HG03565 (cell line): Measurements from ENCODE around the gene LY9.
A peak's percentile ranks its signal among the peaks of the same experiment; 100 is the strongest.
"Not testable (repeated sequence)": the region's sequence is repeated elsewhere in the genome, so short reads cannot be mapped to it uniquely, and the experiment has no call there.

Experiments
- ATAC-seq: cut with Tn5 transposase; IDR thresholded peaks from one replicate; pipeline ENCODE4 v1.9.1; 2021; ENCODE audit warnings: mild to moderate bottlenecking, moderate library complexity; ENCODE audit not compliant: unreplicated experiment

The LY9 gene

GRCh38 chr1:160773093-160773492, 22.9 kb upstream of the LY9 start:
- no peak for ATAC-seq

- ATAC-seq = no peak
Measured at GRCh38 chr1:160774886-160775719, 20.9 kb upstream of the LY9 start.

DNA sequence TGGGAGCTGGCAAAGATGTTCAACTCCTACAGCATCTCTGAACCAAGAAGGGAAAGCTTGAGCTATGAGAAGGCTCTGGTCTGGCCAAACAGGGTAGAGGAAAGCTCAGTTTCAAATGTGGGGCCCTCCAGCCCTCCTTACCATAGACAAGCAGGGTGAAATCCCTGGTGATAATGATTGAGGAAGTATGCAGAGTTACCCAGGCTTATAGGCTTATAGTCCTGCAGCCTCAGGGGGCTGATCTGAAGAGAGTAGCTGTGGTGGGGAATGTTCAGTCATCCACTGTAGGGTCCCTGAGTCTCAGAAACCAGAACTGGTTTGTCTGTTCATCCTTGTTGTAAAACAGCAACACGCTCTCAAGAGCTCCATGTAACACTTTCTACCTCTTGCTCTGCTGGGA, 19.8 kb upstream of the LY9 start:
- ATAC-seq = no peak

- ATAC-seq = no peak
Measured at GRCh38 chr1:160777486-160778089, 18.4 kb upstream of the LY9 start.

GRCh38 chr1:160778976-160779375, 17.0 kb upstream of the LY9 start:
- no peak for ATAC-seq

DNA sequence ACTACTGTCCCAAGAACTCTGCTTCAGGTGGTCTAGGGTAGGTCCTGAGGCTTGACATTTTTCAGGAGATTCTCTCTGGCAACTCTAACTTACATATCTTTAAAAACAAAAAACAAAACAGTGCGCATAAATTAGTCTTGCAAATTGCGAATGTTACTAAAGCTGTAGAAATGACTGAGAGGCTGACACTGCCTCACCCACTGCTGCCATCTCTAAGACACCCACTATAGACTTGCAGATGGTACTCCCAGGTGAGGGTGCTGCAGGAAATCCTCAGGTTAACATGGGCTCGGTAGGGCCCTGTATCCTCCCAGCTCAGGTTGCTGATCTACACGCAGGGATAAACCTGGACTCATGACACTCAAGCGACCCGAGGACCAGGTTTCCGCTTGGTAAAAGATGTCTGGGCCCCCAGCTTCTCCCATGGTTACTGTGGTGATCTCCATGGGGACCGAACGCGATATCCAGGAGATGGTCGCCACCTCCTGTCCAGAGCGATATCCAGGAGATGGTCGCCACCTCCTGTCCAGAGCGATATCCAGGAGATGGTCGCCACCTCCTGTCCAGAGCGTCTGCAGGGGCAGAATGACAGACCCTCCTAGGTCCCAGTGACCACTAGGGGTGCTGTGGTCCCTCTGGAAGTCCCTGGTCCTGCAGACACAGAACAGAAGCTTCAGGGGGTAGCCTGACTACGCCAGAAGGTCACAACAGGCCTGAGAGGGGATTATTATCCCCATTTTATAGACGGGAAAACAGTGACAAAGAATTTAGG, 16.2 kb upstream of the LY9 start:
- no peak for ATAC-seq

- no peak for ATAC-seq
Measured at GRCh38 chr1:160780398-160780755, 15.6 kb upstream of the LY9 start.

DNA sequence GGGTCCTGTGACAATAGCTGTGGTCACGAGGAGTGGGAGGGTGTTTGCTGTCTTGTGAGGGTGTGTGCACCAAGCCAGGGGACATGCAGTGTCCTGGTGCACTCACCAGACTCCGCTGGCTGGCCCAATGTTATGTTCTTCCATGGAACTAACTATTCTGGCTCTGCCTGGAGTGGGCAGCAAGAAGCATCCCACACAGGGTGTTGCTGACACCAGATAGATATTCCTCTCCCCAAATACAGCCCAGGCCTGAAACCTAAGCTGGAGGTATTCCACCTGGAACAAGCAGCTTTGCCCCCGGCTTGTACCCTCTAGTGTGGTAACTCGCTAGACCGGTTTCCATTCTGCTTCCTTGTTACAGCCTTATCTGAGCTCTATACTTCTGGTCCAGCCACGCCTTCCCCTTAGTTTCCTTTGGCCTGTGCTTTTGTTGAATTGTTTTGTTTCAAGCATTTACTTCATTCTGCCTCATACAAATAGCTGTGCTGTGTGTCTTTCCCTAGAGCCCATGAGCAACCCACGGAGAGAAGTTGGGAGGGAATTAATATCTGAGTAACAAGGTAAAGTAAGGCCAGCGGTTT, 14.7 kb upstream of the LY9 start:
- ATAC-seq = no peak

- ATAC-seq = peak; percentile 78
Measured at GRCh38 chr1:160781914-160782689, 13.9 kb upstream of the LY9 start.

GRCh38 chr1:160782988-160783765, 12.8 kb upstream of the LY9 start:
- ATAC-seq = not testable (repeated sequence)

- ATAC-seq = peak; percentile 19
Measured at GRCh38 chr1:160789051-160789701, 6.8 kb upstream of the LY9 start.

DNA sequence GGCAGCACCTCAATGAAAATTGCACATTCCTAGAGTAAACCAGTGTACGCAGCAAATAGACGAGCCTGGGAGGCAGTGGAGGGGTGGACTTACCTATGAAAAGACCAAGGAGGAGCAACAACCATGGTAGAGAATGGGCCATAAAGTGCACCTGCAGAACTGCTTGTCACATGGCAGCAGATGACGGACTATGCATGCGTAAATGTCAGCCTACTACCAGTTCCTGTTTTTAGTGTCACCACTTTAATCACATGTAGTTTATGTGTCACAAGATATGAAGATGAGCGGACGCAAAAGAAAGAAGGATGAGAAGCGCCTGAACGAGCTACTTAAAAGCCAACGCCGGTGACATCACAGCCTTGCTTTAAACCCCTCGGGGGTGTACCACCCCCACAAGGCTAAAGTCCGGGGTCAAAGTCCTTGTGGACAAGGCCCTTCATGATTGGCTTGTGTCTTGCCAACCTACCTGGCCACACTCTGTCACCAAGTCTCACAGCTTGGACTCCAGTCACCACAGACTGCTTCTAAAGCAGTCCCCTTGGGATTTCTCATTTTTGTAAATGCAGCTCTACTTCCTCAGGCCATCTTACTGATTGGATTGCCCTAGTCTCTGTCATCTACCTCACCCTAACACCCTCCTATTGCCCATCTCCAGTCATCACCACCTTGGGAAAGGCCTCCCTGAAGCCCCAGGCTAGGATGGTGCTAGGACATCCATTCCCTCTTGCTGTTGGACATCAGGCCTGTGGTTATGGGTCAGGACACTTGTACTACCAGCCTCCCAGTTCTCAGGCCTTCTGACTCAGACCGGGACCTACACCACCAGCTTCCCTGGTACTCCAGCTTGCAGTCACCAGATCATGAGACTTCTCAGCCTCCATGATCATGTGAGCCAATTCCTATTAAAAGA, 6.0 kb upstream of the LY9 start:
- ATAC-seq = peak; percentile 86

DNA sequence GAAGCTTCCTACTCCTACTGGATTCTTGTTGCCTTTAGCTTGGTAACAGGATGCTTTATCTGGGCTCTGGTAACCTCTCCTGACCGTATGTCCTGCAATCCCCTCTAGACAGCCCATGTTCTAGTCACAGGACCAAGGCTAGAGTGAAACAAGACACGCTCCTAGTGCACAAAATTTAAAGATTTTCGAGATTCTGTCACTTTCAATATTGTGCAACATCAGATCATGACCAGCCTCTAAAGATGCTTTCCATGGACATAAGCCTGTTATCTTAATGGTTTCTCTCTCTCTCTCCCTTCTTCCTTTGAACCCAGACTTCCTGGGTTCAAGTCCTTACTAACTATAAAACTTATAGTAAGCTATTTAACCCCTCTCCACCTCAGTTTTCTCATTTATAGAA, 1.6 kb upstream of the LY9 start:
- no peak for ATAC-seq

DNA sequence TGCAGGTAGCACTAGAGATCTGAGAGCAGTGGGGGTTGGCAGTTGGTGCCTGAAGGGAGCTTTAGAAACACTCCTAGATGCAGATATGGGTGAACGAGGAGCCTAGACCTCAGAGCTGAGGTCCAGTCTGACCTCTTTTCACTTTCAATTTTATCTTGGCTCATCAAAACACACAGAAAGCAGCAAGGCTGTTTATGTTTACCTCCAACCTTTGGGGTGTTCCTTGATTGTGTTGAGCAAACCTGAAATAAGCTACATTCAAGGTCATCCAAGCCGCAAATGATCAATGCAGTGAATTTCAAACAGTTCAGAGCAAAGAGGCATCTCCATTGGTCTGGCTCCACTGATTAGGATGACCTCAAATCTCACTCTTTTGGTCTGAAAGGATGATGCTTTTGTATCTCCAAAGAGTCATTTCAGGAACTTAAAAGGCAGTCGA, 1.3 kb downstream of the LY9 start:
- ATAC-seq = peak; percentile 23

DNA sequence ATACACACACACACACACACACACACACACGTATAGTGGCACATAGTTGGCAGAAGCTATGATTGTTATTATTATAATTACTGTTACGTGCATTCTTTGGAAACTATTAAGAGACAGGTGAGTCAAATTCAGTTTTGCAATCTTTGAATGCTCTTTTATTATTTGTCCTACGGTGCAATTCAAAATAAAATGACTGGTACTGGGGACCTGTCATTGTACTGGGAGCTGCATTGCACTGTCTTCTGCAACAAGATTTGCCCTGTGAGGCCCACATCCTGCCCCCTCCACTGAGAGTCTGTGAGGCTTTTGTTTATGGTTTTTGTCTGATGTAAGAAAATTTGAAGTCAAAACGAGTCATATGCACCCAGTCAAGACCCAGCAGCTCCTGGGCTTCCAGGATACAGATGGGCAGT, 1.9 kb downstream of the LY9 start:
- no peak for ATAC-seq

GRCh38 chr1:160798439-160798838, 2.5 kb downstream of the LY9 start:
- no peak for ATAC-seq

DNA sequence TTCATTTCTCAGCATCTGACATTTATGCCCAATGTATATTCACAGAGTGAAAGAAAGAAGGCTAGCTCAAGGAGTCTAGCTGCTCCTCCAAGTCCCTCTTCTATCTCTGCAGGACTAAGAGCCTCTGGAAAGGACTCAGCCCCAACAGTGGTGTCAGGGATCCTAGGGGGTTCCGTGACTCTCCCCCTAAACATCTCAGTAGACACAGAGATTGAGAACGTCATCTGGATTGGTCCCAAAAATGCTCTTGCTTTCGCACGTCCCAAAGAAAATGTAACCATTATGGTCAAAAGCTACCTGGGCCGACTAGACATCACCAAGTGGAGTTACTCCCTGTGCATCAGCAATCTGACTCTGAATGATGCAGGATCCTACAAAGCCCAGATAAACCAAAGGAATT, 3.7 kb downstream of the LY9 start:
- no peak for ATAC-seq

DNA sequence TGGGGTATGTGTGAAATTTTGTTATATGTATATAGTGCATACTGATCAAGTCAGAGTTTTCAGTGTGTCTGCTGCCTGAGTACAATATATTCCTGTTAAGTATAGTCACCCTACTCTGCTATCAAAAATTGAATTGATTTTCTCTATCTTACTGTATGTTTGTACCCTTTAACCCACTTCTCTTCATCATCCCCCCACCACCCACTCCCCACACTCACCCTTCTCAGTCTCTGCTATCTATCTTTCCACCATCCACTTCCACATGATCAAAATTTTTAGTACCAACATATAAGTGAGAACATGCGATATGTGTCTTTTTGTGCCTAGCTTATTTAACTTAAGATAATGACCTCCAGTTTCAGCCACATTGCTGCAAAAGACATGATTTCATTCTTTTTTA, 4.2 kb downstream of the LY9 start:
- ATAC-seq = no peak
